Gastrocnemius medialis (tissue), 4 donors: ENCODE measurements around the gene VAMP8.

ENCODE experiments used
- CTCF ChIP-seq, 5 experiments: fragments of 450-650 bp in 3 of 5; fragments of 200-600 bp in 2 of 5; sonication (generic) in 2 of 5; IDR thresholded peaks in 4 of 5; conservative IDR thresholded peaks in 1 of 5; 1 replicate in 4 of 5; 2 replicates in 1 of 5; pipeline ENCODE4 v1.5.1; 2016 to 2019; ENCODE audit warnings: antibody characterized with exemption in 5 of 5, mild to moderate bottlenecking in 3 of 5, moderate library complexity in 3 of 5
- POLR2A ChIP-seq, 2 donors: fragments of 450-650 bp; IDR thresholded peaks; one replicate each; pipeline ENCODE4 v1.6.1; 2017; ENCODE audit warnings: antibody characterized with exemption in 2 of 2, mild to moderate bottlenecking in 2 of 2, moderate library complexity in 2 of 2

GRCh38 chr2:85615413-85615728 lies 38.0 kb downstream of the VAMP8 start:
- TF ChIP-seq CTCF (IDR thresholded peaks at IDR 0.05 in 4 of 5, conservative IDR thresholded peaks at IDR 0.05 in 1 of 5) = no peak
- no peak for TF ChIP-seq POLR2A (IDR thresholded peaks at IDR 0.05)
